Stimulated activated effector memory CD8-positive, alpha-beta T cell treated with anti-CD3 and anti-CD28 coated beads, Interleukin-12 subunit alpha, Interleukin-12 subunit beta, amount 100 ng/mL, for 72 hours (primary cell): ENCODE measurements around the gene SCP2.

Experiments
- ATAC-seq: fragments of 150-1000 bp; cut with Tn5 transposase; 2 replicates; pipeline ENCODE4 v1.10.0; 2021
- DNase-seq, 2 donors: peaks; one replicate each; pipeline ENCODE4 v3.0.0; 2021 to 2022; ENCODE audit warnings: low spot score in 2 of 2
- H3K27ac Mint-ChIP-seq: one replicate; pipeline ENCODE4 v1.8.0; 2022; ENCODE audit warnings: mild to moderate bottlenecking, mixed read lengths
- H3K36me3 Mint-ChIP-seq: one replicate; pipeline ENCODE4 v1.8.0; 2022; ENCODE audit warnings: mild to moderate bottlenecking, mixed read lengths
- H3K4me1 Mint-ChIP-seq: one replicate; pipeline ENCODE4 v1.8.0; 2022; ENCODE audit warnings: mixed read lengths
- H3K4me3 Mint-ChIP-seq: one replicate; pipeline ENCODE4 v1.8.0; 2022; ENCODE audit warnings: mild to moderate bottlenecking, mixed read lengths
- H3K9me3 Mint-ChIP-seq: one replicate; pipeline ENCODE4 v1.8.0; 2022; ENCODE audit warnings: mixed read lengths

SCP2 gene

DNA sequence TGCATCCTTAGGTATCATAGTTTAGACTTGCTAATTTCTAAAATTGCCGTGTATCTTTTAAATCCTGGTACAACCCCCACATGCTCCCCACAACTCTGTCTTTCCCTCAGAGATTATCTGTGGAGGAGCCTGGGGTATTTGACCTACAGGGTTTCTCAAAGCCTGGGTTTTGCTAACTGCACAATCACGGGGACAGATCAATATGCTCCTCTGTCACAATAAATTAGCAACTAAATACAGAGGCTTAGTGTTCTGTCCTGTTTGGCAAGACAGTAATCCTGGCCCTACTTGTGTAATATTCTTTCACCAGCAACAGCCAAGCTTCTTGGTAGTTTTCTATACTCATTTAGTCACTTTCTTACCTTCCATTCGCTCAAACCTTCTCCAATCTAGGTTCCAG is 14.1 kb upstream of the SCP2 start:
- ATAC-seq: no peak
- Mint-ChIP-seq H3K9me3 (no peaks in the 10 kb centered on the region), H3K4me3 (no peak overlapping the region), H3K27ac (no peak overlapping the region), H3K4me1 (no peaks in the 10 kb centered on the region), H3K36me3 (peaks cover 30% of the 10 kb centered on the region)
- no peak for DNase-seq

DNA sequence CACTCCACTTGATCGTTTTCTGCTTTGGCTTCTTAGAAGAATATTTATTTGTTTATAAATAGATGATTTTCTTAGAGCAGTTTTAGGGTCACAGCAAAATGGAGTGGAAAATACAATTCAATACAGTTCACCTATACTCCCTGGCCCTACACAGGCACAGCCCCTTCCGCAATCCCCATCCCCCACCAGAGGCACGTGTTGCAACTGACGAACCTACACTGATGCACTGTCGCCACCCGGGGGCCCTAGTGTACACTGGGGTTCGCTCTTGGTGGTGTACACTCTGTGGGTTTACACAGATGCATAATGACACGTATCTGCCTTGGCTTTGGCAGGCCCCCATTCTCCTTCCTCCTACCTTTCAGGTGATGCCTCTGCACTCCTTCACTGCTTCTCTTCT is 13.5 kb upstream of the SCP2 start:
- DNase-seq (no peak), ATAC-seq (peak; percentile 43)
- Mint-ChIP-seq H3K27ac (no peak overlapping the region), H3K36me3 (peaks cover 25% of the 10 kb centered on the region), H3K4me1 (no peaks in the 10 kb centered on the region), H3K4me3 (no peak overlapping the region), H3K9me3 (no peaks in the 10 kb centered on the region)

DNA sequence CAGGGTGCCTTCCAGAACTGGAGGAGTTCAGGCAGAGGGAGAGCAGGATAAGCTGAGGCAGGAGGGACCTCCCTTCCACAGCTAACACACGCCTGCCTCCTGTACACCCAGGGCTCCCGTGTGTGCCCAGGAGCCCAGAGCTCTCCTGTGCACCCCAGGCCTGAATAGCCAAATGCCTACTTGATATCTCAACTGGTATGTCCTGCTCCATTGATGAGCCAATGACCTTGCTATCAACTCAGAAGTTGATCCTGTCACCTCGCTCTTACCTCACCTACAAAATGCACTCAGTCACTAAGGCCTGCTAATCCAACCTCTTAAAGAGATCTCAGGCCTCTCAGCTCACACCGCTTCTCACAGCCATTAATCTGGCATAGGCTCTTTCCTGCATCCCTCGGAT is 12.6 kb upstream of the SCP2 start:
- peaks cover 7% of the 10 kb centered on the region for H3K4me1 Mint-ChIP-seq
- no peak overlapping the region for H3K27ac Mint-ChIP-seq
- ATAC-seq (no peak), DNase-seq (no peak)
- H3K9me3 Mint-ChIP-seq: no peaks in the 10 kb centered on the region
- H3K36me3 Mint-ChIP-seq: peaks cover 17% of the 10 kb centered on the region
- H3K4me3 Mint-ChIP-seq: no peak overlapping the region

DNA sequence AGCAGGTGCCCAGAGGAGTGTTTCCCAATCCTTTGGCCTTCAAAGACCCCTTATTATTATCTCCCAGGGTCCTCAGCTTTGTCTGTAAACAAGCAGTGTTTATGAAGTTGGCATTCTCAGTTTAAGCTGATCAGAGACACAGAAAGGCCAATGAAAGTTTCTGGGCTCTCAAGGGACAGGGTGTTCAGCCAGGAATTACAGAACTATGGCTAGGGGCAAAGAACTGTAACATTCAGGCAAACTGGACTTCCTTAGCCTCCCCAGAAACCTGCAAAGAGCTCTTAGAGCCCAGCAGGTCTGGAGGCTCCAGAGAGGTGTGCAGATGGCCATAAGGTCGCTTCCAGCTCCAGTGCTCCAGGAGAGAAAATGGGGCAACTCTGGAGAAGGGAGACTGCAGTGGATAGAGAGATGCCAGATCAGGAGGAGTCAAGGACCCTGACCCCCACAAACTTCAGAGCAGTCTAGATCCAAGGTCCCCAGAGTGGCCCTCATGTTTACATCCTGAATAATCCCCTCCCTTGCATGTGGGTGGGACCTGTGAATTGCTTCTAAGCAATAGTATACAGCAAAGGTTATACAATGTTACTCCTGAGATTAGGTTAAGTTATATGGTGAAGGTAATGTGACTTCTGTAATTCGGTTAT is 11.7 kb upstream of the SCP2 start:
- DNase-seq: no peak
- H3K9me3 Mint-ChIP-seq: no peaks in the 10 kb centered on the region
- no peak overlapping the region for H3K27ac Mint-ChIP-seq
- no peak overlapping the region for H3K4me3 Mint-ChIP-seq
- peaks cover 16% of the 10 kb centered on the region for H3K4me1 Mint-ChIP-seq
- no peak for ATAC-seq
- H3K36me3 Mint-ChIP-seq: peaks cover 12% of the 10 kb centered on the region

DNA sequence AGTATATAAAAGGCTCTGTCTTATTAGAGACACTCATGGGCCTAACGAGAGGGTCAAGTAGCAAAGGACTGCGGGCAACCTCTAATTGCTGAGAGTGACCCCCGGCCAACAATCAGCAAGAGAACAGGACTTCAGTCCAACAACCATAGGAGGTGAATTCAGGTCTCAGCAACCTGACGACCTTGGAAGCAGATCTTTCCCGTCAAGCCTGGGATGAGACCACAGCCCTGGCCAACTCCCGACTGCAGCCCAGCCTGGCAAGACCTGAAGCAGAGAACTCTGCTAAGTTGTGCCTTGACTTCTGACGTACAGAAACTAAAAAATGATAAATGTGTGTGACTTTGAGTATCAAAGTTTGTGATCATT is 11.2 kb upstream of the SCP2 start:
- Mint-ChIP-seq H3K27ac (no peak overlapping the region), H3K36me3 (peaks cover 12% of the 10 kb centered on the region), H3K9me3 (no peaks in the 10 kb centered on the region), H3K4me1 (peaks cover 21% of the 10 kb centered on the region), H3K4me3 (no peak overlapping the region)
- no peak for ATAC-seq
- DNase-seq: no peak

DNA sequence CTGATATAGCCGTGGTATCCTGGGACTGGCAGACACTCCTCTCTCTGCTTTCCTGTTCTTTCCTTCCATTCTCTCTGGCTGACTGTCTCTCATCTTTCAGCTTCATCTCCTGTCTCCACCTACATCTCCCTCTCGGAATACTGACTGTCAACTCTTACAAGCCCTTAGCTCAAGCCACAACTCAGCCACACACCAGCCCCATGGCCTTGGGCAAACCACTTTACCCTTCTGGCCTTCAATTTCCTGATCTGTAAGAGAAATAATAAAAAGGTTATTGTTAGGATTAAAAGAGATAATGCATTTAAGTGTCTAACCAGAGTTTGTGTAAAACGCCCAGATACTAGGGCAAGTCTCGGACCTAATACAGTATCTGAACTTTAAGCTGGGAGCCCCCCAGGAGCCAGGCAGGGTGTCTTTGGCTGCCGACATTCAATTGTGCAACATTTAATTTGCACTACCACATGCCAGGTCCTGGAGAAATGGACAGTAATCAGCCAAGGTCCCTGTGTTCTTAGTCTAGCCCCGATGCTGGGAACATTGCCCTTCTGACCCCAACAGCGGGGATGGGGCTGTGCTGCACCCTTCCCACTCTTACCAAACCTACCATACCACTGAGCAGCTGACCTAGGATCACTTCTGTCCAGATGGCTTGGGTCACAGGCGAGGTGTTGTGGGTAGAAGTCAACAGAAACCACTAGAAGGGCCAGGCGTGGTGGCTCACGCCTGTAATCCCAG is 10.7 kb upstream of the SCP2 start:
- no peak overlapping the region for H3K27ac Mint-ChIP-seq
- H3K4me1 Mint-ChIP-seq: peaks cover 21% of the 10 kb centered on the region
- H3K4me3 Mint-ChIP-seq: no peak overlapping the region
- H3K9me3 Mint-ChIP-seq: no peaks in the 10 kb centered on the region
- DNase-seq (no peak), ATAC-seq (no peak)
- H3K36me3 Mint-ChIP-seq: peaks cover 12% of the 10 kb centered on the region

DNA sequence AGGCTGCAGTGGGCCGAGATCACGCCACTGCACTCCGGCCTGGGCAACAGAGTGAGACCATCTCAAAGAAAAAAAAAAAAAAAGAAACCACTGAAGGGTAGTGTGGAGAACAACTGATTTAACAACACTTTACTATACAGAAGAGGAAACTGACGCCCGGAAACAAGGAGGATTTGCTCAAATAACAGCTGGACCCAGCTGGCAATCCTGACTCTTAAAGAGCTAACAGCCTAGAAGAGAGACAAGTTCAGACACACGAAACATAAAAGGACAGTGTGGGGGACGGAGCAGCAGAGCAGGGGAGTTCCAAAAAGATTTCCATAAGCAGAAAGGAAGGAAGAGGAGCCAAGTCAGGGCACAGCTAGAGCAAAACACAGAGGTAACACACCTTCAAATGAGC is 9.9 kb upstream of the SCP2 start:
- ATAC-seq (no peak), DNase-seq (no peak)
- H3K4me1 Mint-ChIP-seq: peaks cover 21% of the 10 kb centered on the region
- no peaks in the 10 kb centered on the region for H3K9me3 Mint-ChIP-seq
- peaks cover 9% of the 10 kb centered on the region for H3K36me3 Mint-ChIP-seq
- no peak overlapping the region for H3K4me3 Mint-ChIP-seq
- H3K27ac Mint-ChIP-seq: no peak overlapping the region

DNA sequence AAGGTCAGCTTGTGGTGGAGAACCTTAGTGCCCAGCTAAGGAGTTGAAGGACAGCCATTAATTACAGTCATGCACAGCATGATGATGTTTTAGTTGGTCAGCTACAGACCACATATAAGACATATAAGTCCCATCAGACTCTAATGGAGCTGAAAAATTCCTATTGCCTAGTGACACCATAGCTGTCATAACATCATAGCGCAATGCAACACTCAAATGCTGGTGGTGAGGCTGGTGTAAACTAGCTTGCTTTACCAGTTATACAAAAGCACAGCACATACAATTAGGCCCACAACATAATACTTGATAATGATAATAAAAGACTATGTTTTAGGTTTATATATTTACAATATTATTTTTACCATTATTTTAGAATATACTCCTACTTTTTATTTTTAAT is 9.5 kb upstream of the SCP2 start:
- no peaks in the 10 kb centered on the region for H3K9me3 Mint-ChIP-seq
- no peak overlapping the region for H3K4me3 Mint-ChIP-seq
- no peak for DNase-seq
- peaks cover 21% of the 10 kb centered on the region for H3K4me1 Mint-ChIP-seq
- no peak for ATAC-seq
- H3K36me3 Mint-ChIP-seq: peaks cover 6% of the 10 kb centered on the region
- H3K27ac Mint-ChIP-seq: no peak overlapping the region

DNA sequence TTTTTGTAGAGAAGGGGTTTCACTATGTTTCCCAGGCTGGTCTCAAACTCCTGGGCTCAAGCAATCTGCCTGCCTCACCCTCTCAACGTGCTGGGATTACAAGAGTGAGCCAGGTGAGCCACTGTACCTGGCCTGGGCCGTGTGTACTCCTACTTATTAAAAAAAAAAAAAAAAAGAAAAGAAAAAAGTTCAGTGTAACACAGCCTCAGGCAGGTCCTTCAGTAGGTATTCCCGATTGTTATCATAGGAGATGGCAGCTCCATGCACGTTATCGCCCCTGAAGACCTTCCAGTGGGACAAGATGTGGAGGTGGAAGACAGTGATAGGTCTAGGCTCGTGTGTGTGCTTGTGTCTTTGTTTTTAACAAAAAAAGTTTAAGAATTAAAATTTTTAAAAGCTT is 8.9 kb upstream of the SCP2 start:
- H3K36me3 Mint-ChIP-seq: peaks cover 6% of the 10 kb centered on the region
- H3K9me3 Mint-ChIP-seq: no peaks in the 10 kb centered on the region
- no peak overlapping the region for H3K27ac Mint-ChIP-seq
- ATAC-seq (no peak), DNase-seq (no peak)
- peaks cover 21% of the 10 kb centered on the region for H3K4me1 Mint-ChIP-seq
- no peak overlapping the region for H3K4me3 Mint-ChIP-seq

DNA sequence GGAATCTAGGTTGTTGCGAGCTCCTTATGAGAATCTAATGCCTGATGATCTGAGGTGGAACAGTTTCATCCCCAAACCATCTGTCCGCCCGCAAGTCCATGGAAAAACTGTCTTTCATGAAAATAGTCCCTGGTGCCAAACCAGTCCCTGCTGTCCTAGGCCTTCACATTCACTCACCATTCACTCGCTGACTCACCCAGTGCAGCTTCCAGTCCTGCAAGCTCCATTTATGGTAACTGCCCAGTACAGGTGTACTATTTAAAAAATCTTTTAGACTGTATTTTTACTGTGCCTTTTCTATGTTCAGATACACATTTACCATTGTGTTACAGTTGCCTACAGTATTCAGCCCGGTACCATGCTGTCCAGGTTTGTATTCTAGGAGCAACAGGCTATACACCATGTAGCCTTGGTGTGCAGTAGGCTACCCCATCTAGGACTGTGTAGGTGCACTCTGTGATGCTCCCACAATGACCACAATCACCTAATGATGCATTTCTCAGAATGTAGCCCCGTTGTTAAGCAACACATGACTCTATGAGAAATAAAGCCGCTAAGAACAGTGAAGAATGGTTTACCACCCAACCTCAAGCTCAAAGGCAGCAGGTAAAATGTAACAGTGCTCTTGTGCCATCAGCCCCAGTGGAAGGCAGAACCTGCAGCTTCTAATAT is 7.9 kb upstream of the SCP2 start:
- DNase-seq: no peak
- Mint-ChIP-seq H3K9me3 (no peaks in the 10 kb centered on the region), H3K4me3 (no peak overlapping the region), H3K27ac (peak overlapping the region; percentile 58), H3K4me1 (peaks cover 21% of the 10 kb centered on the region), H3K36me3 (peaks cover 6% of the 10 kb centered on the region)
- peak; percentile 62 for ATAC-seq

DNA sequence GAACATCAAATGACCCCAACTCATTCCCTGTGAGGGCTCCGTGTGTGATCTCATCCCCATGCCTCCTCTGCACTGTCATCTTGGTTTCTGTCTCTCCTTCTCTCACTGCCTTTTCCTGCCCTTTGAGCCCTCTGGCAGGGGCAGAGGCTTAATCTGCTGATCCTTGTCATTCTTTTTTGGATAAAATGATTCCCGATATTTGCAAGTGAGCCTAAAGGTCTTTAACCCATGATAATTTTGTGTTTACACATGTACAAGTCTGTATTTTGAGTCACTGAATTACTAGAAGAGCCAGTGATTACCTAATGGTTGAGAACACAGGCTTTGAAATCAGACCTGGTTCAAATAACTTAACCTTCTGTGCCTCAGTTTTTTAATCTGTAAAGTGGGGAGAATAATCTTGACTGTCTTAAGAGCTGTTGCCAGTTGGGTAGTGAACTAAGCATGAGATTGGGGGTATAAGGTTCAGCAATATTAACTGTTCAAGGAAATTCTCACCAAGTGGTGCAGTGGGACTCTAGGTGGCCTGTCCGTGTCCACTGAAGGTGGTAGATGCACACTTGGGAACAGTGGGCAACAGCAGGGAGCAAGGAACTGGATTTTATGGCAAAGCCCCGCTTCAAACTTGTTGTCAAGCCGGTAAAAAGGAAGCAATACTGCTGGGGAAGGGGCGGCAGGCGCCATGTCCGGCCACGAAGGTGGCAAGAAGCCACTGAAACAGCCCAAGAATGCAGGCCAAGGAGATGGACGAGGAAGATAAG is 7.2 kb upstream of the SCP2 start:
- DNase-seq: no peak
- Mint-ChIP-seq H3K4me1 (peaks cover 21% of the 10 kb centered on the region), H3K4me3 (peak overlapping the region; percentile 78), H3K36me3 (peaks cover 6% of the 10 kb centered on the region), H3K9me3 (no peaks in the 10 kb centered on the region), H3K27ac (peak overlapping the region; percentile 58)
- no peak for ATAC-seq

DNA sequence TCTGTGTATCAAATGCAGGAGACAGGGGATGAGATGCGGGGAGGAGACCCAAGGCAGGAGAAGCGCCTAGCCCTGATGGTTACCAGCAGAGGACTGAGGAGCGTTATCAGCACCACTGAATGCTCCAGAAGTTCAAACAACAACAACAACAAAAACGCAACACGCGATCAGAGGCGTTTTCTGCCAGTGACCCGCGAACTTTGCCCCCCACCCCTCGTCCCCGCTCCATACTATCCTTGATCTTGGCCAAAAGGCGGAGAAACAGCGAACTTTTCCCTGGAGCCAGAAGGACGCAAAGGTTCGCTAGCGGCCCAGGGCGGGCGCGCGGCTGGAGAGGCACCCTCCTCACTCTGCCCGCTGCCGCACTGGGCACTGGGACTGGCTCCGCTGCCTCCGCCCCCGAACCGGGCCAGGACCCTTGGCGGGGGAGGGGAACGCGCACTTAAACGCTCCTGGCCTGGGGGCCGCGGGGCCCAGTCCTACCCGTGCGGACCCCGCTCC is 6.2 kb upstream of the SCP2 start:
- Mint-ChIP-seq H3K4me1 (peaks cover 21% of the 10 kb centered on the region), H3K36me3 (peaks cover 6% of the 10 kb centered on the region), H3K4me3 (peak overlapping the region; percentile 78), H3K9me3 (no peaks in the 10 kb centered on the region), H3K27ac (peak overlapping the region; percentile 58)
- DNase-seq: no peak
- no peak for ATAC-seq

DNA sequence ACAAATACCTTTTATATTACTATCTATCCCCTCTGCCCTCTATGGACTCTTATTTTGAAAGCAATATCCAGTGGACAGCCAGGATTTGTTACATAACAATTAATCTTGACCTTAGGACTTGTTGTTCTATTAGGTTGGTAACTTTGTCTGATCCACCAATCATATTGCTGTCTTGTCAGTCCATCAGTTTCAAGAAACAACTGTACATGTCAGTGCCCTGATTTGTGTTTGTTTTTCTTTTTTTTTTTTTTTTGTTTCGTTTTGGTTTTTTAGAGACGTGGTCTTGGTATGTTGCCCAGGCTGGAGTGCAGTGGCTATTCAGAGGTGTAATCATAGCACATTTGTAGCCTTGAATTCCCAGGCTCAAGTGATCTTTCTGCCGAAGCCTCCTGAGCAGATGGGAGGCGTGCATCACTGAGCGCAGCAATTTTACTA is 1.5 kb upstream of the SCP2 start:
- Mint-ChIP-seq H3K27ac (no peak overlapping the region), H3K4me1 (peaks cover 19% of the 10 kb centered on the region), H3K4me3 (peak overlapping the region; percentile 76), H3K36me3 (no peaks in the 10 kb centered on the region), H3K9me3 (no peaks in the 10 kb centered on the region)
- DNase-seq: no peak
- ATAC-seq: no peak

DNA sequence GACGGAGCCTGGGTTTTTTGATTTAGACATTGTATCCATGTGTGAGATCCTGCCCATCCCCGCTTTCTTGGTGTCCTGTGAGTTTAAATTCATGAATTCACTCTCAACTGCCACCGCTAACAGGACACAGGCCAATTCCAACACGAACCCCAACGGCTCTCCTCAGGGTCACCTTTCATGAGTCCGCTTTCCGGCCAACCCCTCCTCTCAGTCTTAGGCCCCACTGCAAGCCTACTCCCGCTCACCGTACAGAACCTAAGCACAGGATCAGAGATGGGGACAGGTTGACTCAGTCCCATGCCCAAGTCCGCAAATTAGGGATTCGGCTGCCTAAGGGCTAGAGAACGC is 238 bp upstream of the SCP2 start:
- H3K27ac Mint-ChIP-seq: peak overlapping the region; percentile 68
- peak overlapping the region; percentile 76 for H3K4me3 Mint-ChIP-seq
- ATAC-seq (no peak), DNase-seq (no peak)
- H3K4me1 Mint-ChIP-seq: peaks cover 17% of the 10 kb centered on the region
- H3K36me3 Mint-ChIP-seq: no peaks in the 10 kb centered on the region
- no peaks in the 10 kb centered on the region for H3K9me3 Mint-ChIP-seq

DNA sequence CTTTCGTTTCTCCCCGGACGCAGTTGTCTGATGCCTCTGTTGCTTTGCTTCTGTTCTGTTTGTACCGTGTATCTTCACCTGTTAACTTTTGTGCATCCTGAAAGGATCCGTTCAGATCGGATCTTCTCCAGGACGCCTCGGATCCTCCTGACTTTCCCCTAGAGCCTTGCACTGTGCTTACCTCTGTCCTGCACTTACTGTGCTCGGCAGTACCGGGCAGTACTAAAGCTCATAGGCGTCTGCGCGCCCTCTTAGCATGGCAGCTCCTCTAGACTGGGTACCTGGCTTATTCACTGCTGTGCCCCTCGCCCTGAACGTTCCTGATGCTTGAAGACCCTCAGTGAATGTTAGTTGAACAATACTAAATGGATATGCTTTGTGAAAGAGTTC is 934 bp downstream of the SCP2 start:
- H3K27ac Mint-ChIP-seq: peak overlapping the region; percentile 68
- H3K36me3 Mint-ChIP-seq: no peaks in the 10 kb centered on the region
- ATAC-seq (peak; percentile 3), DNase-seq (no peak)
- H3K4me3 Mint-ChIP-seq: peak overlapping the region; percentile 76
- H3K4me1 Mint-ChIP-seq: peaks cover 17% of the 10 kb centered on the region
- H3K9me3 Mint-ChIP-seq: no peaks in the 10 kb centered on the region
